Measurements from ENCODE around the gene GAS6.

DNA sequence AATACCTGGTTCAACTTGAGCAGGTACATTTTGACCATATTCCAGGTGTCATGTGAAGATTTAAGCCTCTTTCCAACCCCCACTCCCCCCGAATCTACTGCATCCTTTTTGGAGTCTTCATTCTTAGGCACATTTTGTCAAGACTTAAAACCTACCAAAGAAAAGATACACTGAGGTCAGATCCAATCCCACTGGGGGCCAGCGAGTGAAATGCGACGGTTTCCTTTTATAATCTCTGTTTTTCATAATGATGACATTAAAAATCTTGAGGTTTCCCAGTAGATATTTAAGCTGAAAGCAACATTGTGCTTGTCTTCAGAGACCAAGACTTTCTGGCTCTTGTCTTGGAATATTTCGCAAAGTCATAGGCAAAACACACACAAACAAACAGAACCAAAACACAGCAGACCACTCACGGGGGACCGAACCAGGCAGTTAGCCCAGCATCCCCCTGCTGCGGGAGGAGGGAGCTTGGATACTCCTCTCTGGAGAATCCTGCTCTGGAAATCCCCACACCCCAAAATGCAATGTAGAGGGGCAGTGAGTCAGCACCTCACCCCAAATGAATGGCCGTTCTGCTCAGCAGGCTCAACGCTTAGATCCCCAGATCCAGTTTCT is 506 bp upstream of the GAS6 start:
- TF ChIP-seq CTCF (conservative IDR thresholded peaks at IDR 0.05) (no peak), EZH2 (IDR thresholded peaks at IDR 0.05; ENCODE audit: low read depth) (no peak)

Measured in PC-9 (cell line).